Lower leg skin (tissue), 4 donors: ENCODE data around the gene TGFBR2. TPM values are rescaled to one million over a fixed set of nuclear protein-coding genes. Genes with fewer than 3 reads are reported as not detected.

Experiments used
- DNase-seq, 2 donors: peaks; one replicate each; pipeline ENCODE4 v3.0.0-alpha.2; 2019; ENCODE audit warnings: low spot score in 2 of 2
- H3K4me3 ChIP-seq: fragments of 200-600 bp; sonication (generic); 2 replicates; pipeline ENCODE4 v1.5.1; 2017; ENCODE audit warnings: mild to moderate bottlenecking, low read depth; ENCODE audit not compliant: poor library complexity, severe bottlenecking
- CTCF ChIP-seq, 3 donors: fragments of 450-650 bp; IDR thresholded peaks; one replicate each; pipeline ENCODE4 v1.5.1; 2016; ENCODE audit warnings: antibody characterized with exemption in 3 of 3, mild to moderate bottlenecking in 3 of 3, moderate library complexity in 2 of 3
- POLR2A ChIP-seq, 2 donors: fragments of 450-650 bp; IDR thresholded peaks; one replicate each; pipeline ENCODE4 v1.6.1; 2016 to 2017; ENCODE audit warnings: antibody characterized with exemption in 2 of 2, mild to moderate bottlenecking in 1 of 2, moderate library complexity in 1 of 2
- WGBS, 2 donors: methylation state at CpG; one replicate each; pipeline ENCODE4 v1.1.5; 2018; 5-methylcytosine and 5-hydroxymethylcytosine counted together
- intact Hi-C: fragments of 100-400 bp; cut with DNase I; formaldehyde crosslinking; loops from one replicate; pipeline ENCODE4 v1.15.0; 2023; ENCODE audit warnings: low total_unique reads
- total RNA-seq, 4 donors: library from RNA; depleted of rRNA; stranded (reverse); fragments of >200 nt; gene quantifications; one replicate each; pipeline ENCODE4 v1.1.0, GENCODE V29; 2016

TGFBR2 gene
- total RNA-seq, 4 donors from 2014 or later, result 57.8 to 109 (median 71.4) TPM

- TF ChIP-seq POLR2A (IDR thresholded peaks at IDR 0.05) (no peak), CTCF (IDR thresholded peaks at IDR 0.05) (no peak)
- intact Hi-C loops, result no loop called here
- 53 to 62% methylated on average over 8 of the region's 8 CpGs for WGBS, 2 donors
- no peak for DNase-seq
- H3K4me3 ChIP-seq, result no peak overlapping the region
Observed at GRCh38 chr3:30664459-30664858, 58.1 kb downstream of the TGFBR2 start.

- intact Hi-C loops, result no loop called here
- TF ChIP-seq CTCF (IDR thresholded peaks at IDR 0.05) (no peak), POLR2A (IDR thresholded peaks at IDR 0.05) (no peak)
- WGBS, 2 donors, result 32 to 41% methylated on average over 6 of the region's 6 CpGs
- DNase-seq, result no peak
- no peak overlapping the region for H3K4me3 ChIP-seq
Observed at GRCh38 chr3:30664884-30665283, 58.5 kb downstream of the TGFBR2 start.

GRCh38 chr3:30665539-30665938 is 59.1 kb downstream of the TGFBR2 start:
- WGBS, 2 donors, result 89 to 91% methylated on average over 2 of the region's 2 CpGs

GRCh38 chr3:30666572-30667279 is 60.3 kb downstream of the TGFBR2 start:
- DNase-seq, result no peak
- no peak overlapping the region for H3K4me3 ChIP-seq
- 72 to 81% methylated on average over 6 to 7 of the region's 7 CpGs for WGBS, 2 donors
- TF ChIP-seq CTCF (IDR thresholded peaks at IDR 0.05) (no peak), POLR2A (IDR thresholded peaks at IDR 0.05) (no peak)
- intact Hi-C loops, result no loop called here

More at GRCh38 chr3:30665539-30665938, 59.1 kb downstream of the TGFBR2 start:
- TF ChIP-seq POLR2A (IDR thresholded peaks at IDR 0.05) (no peak), CTCF (IDR thresholded peaks at IDR 0.05) (no peak)
- no peak overlapping the region for H3K4me3 ChIP-seq
- intact Hi-C loops, result no loop called here
- no peak for DNase-seq

DNA sequence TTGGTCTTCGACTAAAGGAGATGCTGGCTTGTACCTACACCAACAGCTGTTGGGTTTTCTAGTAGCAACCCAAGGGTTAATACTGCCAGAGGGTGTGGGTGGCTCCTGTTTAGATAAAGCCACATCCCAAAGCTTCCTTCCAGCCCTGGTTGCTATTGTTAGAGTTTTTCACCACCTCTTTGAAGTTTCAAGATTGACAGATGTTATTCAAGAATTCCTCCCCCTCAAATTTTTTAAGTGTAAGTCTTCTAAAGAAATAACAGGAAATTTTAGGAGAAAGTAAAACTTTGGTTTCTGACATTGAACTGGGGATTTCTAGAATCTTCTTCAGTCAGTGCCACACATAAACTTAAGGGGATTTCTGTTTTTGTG is 60.9 kb downstream of the TGFBR2 start:
- 38 to 46% methylated on average over 1 of the region's 1 CpG for WGBS, 2 donors
- no peak for DNase-seq
- intact Hi-C loops, result no loop called here
- no peak for TF ChIP-seq CTCF (IDR thresholded peaks at IDR 0.05)
- no peak for TF ChIP-seq POLR2A (IDR thresholded peaks at IDR 0.05)
- H3K4me3 ChIP-seq, result no peak overlapping the region
